HUES64 (cell line): ENCODE data around the gene ATG101.
A peak's percentile ranks its signal among the peaks of the same experiment; 100 is the strongest.
"Not testable (repeated sequence)": the region's sequence is repeated elsewhere in the genome, so short reads cannot be mapped to it uniquely, and the experiment has no call there.

Source experiments
- H3K27ac ChIP-seq: 2 replicates; pipeline ENCODE4 v1.7.0; 2013; ENCODE audit warnings: low read depth, low read length, inconsistent platforms
- H3K27me3 ChIP-seq: 2 replicates; pipeline ENCODE4 v1.6.1; 2013; ENCODE audit warnings: mild to moderate bottlenecking, low read length; ENCODE audit not compliant: insufficient read depth
- H3K36me3 ChIP-seq: 2 replicates; pipeline ENCODE4 v1.6.1; 2013; ENCODE audit warnings: mild to moderate bottlenecking, low read length; ENCODE audit not compliant: insufficient read depth
- H3K4me1 ChIP-seq: 2 replicates; pipeline ENCODE4 v1.6.1; 2013; ENCODE audit warnings: mild to moderate bottlenecking, low read length, moderate library complexity; ENCODE audit not compliant: insufficient read depth
- H3K4me3 ChIP-seq: 2 replicates; pipeline ENCODE4 v1.5.1; 2013; ENCODE audit warnings: mild to moderate bottlenecking, low read length, moderate library complexity
- H3K9ac ChIP-seq: 2 replicates; pipeline ENCODE4 v1.6.1; 2013; ENCODE audit warnings: mild to moderate bottlenecking, low read depth, low read length
- H3K9me3 ChIP-seq: 2 replicates; pipeline ENCODE4 v1.6.1; 2013; ENCODE audit warnings: low read depth, low read length; ENCODE audit not compliant: insufficient read depth
- WGBS: fragments of 150-250, 120-280 bp; methylation state at CpG from one replicate; pipeline ENCODE4 v1.1.7; 2013; ENCODE audit warnings: missing lambda C conversion rate; 5-methylcytosine and 5-hydroxymethylcytosine counted together

The ATG101 gene

DNA sequence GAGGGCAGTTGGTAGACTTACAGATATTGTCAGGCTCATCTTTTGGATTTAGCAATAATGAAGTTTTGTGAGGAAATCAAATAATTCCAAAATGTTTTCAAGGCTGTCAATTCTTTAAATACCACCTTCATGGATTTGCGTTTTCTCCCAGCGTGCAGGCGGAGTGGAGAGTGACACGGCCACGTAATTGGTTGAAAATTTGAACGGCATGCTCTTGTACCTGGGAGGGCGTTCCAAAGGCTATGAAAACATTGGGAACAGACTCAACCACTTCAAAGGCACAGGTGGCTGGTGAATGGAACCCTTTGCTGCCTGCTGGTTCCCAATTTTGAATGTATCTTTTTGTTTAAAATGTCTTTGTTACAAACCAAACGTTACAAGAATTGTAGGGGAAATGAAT is 22.1 kb downstream of the ATG101 start:
- H3K4me3 ChIP-seq, result no peak overlapping the region
- H3K4me1 ChIP-seq, result 0 out of 2 replicates have a peak, but pooled peaks cover 4% of the 10 kb centered on the region
- H3K9me3 ChIP-seq, result no peaks in the 10 kb centered on the region
- 93% methylated on average over 8 of the region's 8 CpGs for WGBS
- no peaks in the 10 kb centered on the region for H3K36me3 ChIP-seq
- H3K9ac ChIP-seq, result no peak overlapping the region
- H3K27me3 ChIP-seq, result no peaks in the 10 kb centered on the region
- H3K27ac ChIP-seq, result no peak overlapping the region

DNA sequence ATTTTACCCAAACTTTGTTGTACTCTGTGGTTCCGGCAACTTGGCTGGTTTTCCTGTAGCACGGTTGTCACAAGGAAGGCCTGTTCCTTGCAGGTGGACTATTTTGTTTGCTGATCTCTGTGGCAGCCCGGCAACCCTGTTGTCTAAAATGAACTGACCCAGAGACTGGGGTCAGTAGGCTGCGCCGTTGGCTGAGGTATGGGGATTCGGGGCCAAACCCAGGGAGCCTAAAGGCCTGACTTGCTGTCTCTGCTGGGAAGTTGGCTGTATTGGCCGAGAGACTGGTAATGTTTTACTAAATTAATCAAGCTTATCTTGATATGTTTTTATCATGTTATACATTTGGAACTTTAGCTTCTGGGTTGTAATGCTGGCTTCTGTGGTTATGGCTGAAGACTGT is 23.6 kb downstream of the ATG101 start:
- 90% methylated on average over 7 of the region's 7 CpGs for WGBS
- H3K36me3 ChIP-seq, result no peaks in the 10 kb centered on the region
- H3K4me1 ChIP-seq, result 0 out of 2 replicates have a peak, but pooled peaks cover 4% of the 10 kb centered on the region
- no peak overlapping the region for H3K4me3 ChIP-seq
- no peaks in the 10 kb centered on the region for H3K9me3 ChIP-seq
- no peak overlapping the region for H3K9ac ChIP-seq
- no peak overlapping the region for H3K27ac ChIP-seq
- H3K27me3 ChIP-seq, result 0 out of 2 replicates have a peak, but pooled peaks cover 2% of the 10 kb centered on the region

DNA sequence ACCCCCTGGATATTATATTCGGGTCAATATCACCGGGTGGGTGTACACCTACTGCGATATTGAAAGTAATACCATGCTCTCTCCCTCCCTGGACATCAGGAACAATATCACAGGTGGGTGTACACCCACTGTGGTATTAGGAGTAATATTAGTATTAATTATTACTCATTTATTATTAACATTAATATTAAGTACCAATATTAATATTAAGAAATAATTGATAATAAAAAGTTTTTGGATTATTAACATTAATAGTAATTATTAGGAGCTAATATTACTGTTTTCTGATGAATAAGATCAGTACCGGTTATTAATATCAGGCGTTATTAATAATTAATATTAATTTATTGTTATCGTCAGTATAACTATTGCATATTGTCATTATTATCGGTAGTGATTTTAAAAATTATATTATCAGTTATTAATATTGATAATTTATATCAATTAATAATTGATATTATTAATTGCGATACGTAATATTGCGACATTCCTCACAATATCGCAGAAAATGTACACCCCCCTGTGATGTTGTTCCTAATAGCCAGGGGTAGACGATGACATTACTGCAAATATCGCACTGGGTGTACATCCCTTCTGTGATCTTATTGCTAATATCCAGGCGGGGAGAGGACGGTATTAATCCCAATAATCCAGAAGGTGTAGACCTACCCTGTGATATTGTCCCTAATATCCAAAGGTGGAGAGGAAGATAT is 26.7 kb downstream of the ATG101 start:
- no peak overlapping the region for H3K27ac ChIP-seq
- no peak overlapping the region for H3K9ac ChIP-seq
- H3K4me3 ChIP-seq, result no peak overlapping the region
- 96% methylated on average over 11 of the region's 15 CpGs for WGBS
- 0 out of 2 replicates have a peak, but pooled peaks cover under 1% of the 10 kb centered on the region for H3K4me1 ChIP-seq
- no peaks in the 10 kb centered on the region for H3K36me3 ChIP-seq
- H3K9me3 ChIP-seq, result no peaks in the 10 kb centered on the region
- peaks cover 4% of the 10 kb centered on the region; the same call in 1 of the 2 replicates for H3K27me3 ChIP-seq

GRCh38 chr12:52097045-52097666 is 27.4 kb downstream of the ATG101 start:
- H3K27ac ChIP-seq, result no peak overlapping the region
- WGBS, result 86% methylated on average over 19 of the region's 21 CpGs
- no peaks in the 10 kb centered on the region for H3K9me3 ChIP-seq
- H3K4me1 ChIP-seq, result no peaks in the 10 kb centered on the region
- H3K27me3 ChIP-seq, result peaks cover 4% of the 10 kb centered on the region; the same call in 1 of the 2 replicates
- no peak overlapping the region for H3K9ac ChIP-seq
- H3K4me3 ChIP-seq, result no peak overlapping the region
- H3K36me3 ChIP-seq, result no peaks in the 10 kb centered on the region

DNA sequence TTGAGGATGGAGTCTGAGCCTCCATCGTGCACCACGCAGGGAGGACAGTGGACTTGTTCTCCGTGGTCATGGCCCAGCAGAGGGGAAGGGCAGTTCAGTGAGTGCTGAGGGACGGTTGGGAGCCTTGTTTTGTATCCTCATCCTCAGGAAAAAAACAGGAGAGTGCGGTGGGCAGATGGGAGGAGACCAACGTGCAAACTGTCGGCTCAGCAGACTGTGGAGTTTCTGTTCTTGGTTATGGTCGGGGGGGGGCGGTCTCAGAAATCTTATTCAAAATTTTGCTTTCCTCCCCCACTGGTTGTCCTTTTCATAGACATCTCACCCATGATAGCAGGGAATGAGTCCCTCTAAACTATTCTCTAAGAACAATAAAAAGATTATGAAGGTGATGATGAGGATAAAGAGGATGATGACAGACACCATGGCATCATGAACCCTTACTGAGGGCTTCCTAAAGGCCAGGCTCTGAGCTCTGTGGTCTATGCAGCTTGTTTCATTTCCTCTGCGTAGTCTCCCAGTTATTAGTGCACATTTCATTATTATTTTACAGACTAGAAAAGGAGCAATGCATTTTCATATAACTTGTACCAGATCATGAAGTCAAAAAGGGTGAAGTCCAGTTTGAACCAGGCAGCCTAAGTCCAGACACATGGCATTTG is 34.8 kb downstream of the ATG101 start:
- not testable (repeated sequence) for H3K9me3 ChIP-seq, H3K4me1 ChIP-seq, H3K36me3 ChIP-seq, H3K9ac ChIP-seq, H3K4me3 ChIP-seq, H3K27me3 ChIP-seq, H3K27ac ChIP-seq
- 76% methylated on average over 8 of the region's 10 CpGs for WGBS

DNA sequence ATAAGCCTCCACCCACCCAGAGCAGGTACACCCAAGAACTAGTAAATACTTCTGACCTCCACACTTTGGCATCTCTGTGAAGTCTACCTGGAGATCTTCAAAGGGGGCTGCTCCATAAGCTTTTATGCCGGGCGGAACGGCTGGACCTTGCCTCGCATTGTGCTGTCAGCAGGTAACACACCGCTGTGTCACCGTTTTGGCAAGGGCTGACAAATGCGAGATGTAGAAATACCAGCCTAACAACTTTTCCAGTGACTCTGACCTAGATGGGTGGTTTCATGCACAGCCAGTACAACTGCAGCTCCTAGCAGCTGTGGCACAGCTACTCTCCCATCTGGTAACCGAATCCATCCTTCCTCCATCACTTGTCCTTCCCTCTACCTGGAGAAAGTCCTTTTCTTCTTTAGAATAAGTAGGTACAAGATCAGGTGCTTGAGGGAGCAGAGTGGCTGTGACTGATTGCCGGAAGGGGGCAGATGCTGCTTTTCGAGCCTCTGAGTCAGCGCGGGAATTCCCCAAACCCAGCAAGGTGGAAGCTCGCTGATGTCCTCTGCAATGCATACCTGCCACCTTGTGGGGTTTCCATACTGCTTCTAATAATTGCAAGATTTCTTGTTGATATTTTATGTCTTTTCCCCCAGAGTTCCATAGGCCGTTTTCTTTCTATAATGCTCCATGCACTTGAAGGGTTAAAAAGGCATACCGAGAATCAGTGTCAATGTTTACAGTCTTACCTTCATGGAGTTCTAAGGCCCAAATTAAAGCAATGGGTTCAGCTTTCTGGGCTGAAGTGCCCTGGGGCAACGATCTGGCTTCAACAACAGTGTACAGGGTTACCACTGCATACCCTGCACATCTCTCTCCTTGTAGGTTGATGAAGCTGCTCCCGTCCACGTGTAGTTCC is 46.7 kb downstream of the ATG101 start:
- 58% methylated on average over 17 of the region's 18 CpGs for WGBS
- H3K9ac ChIP-seq, result not testable (repeated sequence)

DNA sequence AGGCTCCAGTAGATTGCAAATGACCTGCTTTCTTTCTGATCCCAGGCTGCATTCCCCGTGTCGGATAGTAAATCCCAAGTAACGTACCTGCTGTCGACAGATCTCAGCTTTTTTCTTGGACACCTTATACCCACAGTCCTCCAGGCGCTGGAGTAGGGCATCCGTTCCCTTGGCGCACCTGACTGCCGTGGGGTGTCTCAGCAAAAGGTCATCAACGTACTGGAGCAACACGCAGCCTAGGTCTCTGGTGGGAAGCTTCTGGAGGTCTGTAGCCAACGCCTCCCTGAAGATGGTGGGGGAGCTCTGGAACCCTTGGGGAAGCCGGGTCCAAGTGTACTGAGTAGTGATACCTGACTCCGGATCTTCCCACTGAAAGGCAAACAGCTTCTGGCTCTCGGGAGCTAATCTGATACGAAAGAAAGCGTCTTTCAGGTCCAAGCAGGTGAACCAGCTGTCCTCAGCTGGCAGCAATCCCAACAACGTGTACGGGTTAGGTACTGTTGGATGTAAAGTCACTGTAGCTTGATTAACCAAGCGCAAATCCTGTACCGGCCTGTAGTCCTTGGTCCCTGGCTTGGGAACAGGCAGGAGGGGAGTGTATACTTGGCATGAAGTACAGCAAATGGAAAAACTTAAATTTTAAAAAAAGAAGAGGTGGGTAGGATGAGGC is 48.2 kb downstream of the ATG101 start:
- WGBS, result 94% methylated on average over 20 of the region's 20 CpGs
- H3K27ac ChIP-seq, H3K4me3 ChIP-seq, H3K9ac ChIP-seq, H3K9me3 ChIP-seq, H3K27me3 ChIP-seq, H3K36me3 ChIP-seq: not testable (repeated sequence)
- peaks cover 19% of the 10 kb centered on the region for H3K4me1 ChIP-seq

More for the DNA sequence above, 46.7 kb downstream of the ATG101 start:
- not testable (repeated sequence) for H3K27me3 ChIP-seq, H3K27ac ChIP-seq, H3K9me3 ChIP-seq, H3K36me3 ChIP-seq, H3K4me3 ChIP-seq
- peaks cover 13% of the 10 kb centered on the region for H3K4me1 ChIP-seq

DNA sequence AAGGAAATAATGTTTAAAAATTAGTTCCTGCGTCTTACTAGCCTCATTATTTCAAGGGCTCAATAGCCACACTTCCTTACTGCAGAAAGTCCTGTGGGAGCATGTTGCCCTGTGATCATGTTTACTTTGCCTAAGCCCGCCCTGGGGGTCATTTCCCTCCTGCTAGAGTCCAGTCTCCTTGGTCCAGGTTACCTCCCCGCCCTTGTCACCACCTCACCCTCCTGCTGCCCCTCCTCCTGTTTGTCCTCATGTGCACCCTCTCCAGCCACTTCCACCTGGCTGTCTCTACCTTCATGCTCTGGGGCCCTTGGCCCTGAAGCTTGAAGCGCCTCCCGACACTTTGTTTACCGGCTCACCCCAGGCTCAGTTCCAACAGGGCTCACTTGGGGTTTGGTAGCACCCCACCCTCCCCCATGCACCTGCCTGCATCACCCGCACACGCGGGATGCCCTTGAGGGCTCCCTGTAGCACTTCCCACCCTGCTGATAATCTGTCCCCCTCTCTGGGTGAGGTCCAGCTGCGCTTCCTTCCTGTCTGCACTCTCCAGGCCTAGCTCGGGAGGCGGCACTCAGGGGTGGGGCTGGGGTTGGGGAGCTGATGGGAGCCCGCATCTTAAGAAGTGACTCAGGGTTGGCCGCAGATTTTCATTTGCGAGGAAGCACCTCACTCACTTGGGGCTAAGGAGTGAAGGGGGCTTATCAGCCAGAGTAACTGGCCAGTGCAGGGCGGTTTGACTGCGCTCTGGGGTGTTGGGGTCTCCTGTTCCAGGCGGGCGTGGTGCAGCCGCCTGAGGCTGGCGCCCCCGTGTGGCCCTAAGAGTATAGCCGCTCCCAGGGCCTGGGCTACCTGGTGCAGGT is 49.8 kb downstream of the ATG101 start:
- Histone ChIP-seq H3K27ac (no peak overlapping the region), H3K9ac (no peak overlapping the region), H3K4me1 (peaks cover 27% of the 10 kb centered on the region), H3K4me3 (0 out of 2 replicates have a peak overlapping the region, but pooled peaks have one; percentile 25), H3K9me3 (no peaks in the 10 kb centered on the region), H3K36me3 (no peaks in the 10 kb centered on the region), H3K27me3 (no peaks in the 10 kb centered on the region)
- WGBS, result 35% methylated on average over 23 of the region's 23 CpGs

- Histone ChIP-seq H3K27ac (no peak overlapping the region), H3K9ac (no peak overlapping the region), H3K4me3 (no peak overlapping the region), H3K4me1 (peaks cover 39% of the 10 kb centered on the region), H3K27me3 (no peaks in the 10 kb centered on the region), H3K36me3 (no peaks in the 10 kb centered on the region), H3K9me3 (no peaks in the 10 kb centered on the region)
- WGBS, result 88% methylated on average over 18 of the region's 19 CpGs
Observed at GRCh38 chr12:52120951-52121823, 51.4 kb downstream of the ATG101 start.
